IgD-negative memory B cell (primary cell): ENCODE results near the gene RNF183. TPM values are rescaled to one million over a fixed set of nuclear protein-coding genes. Genes with fewer than 3 reads are reported as not detected.
"Not testable (repeated sequence)": the region's sequence is repeated elsewhere in the genome, so short reads cannot be mapped to it uniquely, and the experiment has no call there.

Experiments
- H3K27ac Mint-ChIP-seq, 3 donors: one replicate each; pipeline ENCODE4 v1.8.0; 2020 to 2022; ENCODE audit warnings: mild to moderate bottlenecking in 3 of 3, mixed read lengths in 3 of 3, moderate library complexity in 1 of 3
- H3K27me3 Mint-ChIP-seq: one replicate; pipeline ENCODE4 v1.8.0; 2021; ENCODE audit warnings: mixed read lengths
- H3K36me3 Mint-ChIP-seq: one replicate; pipeline ENCODE4 v1.8.0; 2020; ENCODE audit warnings: mild to moderate bottlenecking, mixed read lengths
- H3K4me1 Mint-ChIP-seq, 3 donors: one replicate each; pipeline ENCODE4 v1.8.0; 2020 to 2022; ENCODE audit warnings: mixed read lengths in 3 of 3, mild to moderate bottlenecking in 1 of 3
- H3K4me3 Mint-ChIP-seq, 4 donors: one replicate each; pipeline ENCODE4 v1.8.0; 2020 to 2022; ENCODE audit warnings: mild to moderate bottlenecking in 4 of 4, mixed read lengths in 4 of 4, moderate library complexity in 3 of 4
- H3K9me3 Mint-ChIP-seq, 3 donors: one replicate each; pipeline ENCODE4 v1.8.0; 2020 to 2021; ENCODE audit warnings: mixed read lengths in 3 of 3, mild to moderate bottlenecking in 1 of 3
- polyA plus RNA-seq: library from polyadenylated mRNA; unstranded; fragments of 300-500 nt; fragmentation: Illumina TruSeq; gene quantifications from one replicate; pipeline ENCODE4 v1.2.3, GENCODE V29; 2021

The RNF183 gene
- polyA plus RNA-seq, 1 donor from 2014 or later, result not detected

DNA sequence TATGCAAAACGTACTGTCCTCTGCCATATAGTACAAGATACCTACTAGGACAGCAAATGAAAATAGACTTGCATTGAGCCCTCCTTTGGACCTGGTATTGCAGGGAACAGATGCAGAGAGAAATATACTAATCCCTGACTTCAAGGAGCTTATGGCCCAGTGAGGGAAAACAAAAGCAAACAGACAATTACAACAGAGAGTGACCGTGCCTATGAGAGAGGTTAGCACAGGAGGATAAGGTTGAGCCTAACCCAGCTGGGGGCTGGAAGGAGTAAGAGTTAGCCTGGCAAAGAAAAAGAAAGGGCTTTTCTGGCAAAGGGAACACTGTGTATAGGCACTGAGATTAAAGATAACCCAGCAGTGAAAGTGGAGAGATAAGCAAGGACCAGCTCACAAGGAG lies 33.3 kb downstream of the RNF183 start:
- H3K4me3 Mint-ChIP-seq, result peak overlapping the region in 1 of 4 donors; percentile 26
- no peaks in the 10 kb centered on the region for H3K9me3 Mint-ChIP-seq
- peaks cover 5% of the 10 kb centered on the region for H3K36me3 Mint-ChIP-seq
- H3K4me1 Mint-ChIP-seq, result peaks cover 3 to 7% (median 6%) of the 10 kb centered on the region in 3 donors
- H3K27me3 Mint-ChIP-seq, result no peaks in the 10 kb centered on the region
- no peak overlapping the region for H3K27ac Mint-ChIP-seq

GRCh38 chr9:113269355-113269754 lies 33.8 kb downstream of the RNF183 start:
- Mint-ChIP-seq H3K36me3 (peaks cover 5% of the 10 kb centered on the region), H3K27ac (no peak overlapping the region), H3K9me3 (no peaks in the 10 kb centered on the region), H3K4me1 (peaks cover 3 to 7% (median 6%) of the 10 kb centered on the region in 3 donors), H3K4me3 (no peak overlapping the region), H3K27me3 (no peaks in the 10 kb centered on the region)

DNA sequence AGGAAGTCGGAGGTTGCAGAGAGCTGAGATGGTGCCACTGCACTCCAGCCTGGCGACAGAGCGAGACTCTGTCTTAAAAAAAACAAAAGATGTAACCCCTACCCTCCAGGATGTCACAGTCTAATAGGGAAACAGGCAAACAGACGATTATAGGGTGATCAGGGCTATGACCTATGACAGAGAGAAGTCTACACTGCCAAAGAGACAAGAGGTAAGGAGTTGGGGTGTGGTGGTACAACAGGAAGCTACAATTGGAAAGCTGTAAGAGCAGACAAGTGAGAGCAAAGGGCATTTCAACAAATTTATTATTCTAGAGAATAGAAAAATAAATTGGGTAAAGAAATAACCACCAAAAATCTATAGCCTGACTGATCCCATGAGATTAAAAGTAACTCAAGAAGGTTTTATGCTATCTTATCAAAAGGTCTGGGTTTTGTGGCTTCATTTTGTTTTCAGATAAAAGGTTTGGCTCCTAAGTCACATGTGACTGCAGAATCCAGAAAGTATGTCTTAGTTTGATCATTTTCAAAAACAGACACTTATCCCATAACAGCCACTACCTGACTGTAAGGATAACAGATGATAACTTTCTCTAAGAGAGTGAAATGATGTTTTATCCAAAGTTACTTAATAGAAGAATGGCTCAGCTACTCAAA lies 35.1 kb downstream of the RNF183 start:
- Mint-ChIP-seq H3K4me3 (no peak overlapping the region), H3K4me1 (peaks cover 2 to 6% (median 3%) of the 10 kb centered on the region in 3 donors), H3K9me3 (no peaks in the 10 kb centered on the region), H3K27ac (peak overlapping the region in 1 of 3 donors; percentile 31), H3K27me3 (no peaks in the 10 kb centered on the region), H3K36me3 (peaks cover 5% of the 10 kb centered on the region)

- peaks cover 7% of the 10 kb centered on the region for H3K36me3 Mint-ChIP-seq
Observed at GRCh38 chr9:113266174-113266573, 37.0 kb downstream of the RNF183 start.

GRCh38 chr9:113261917-113262671 lies 41.1 kb downstream of the RNF183 start:
- Mint-ChIP-seq H3K36me3 (peaks cover 14% of the 10 kb centered on the region), H3K27ac (no peak overlapping the region)

More at GRCh38 chr9:113266174-113266573, 37.0 kb downstream of the RNF183 start:
- Mint-ChIP-seq H3K27me3 (no peaks in the 10 kb centered on the region), H3K4me1 (peaks cover 2 to 6% (median 3%) of the 10 kb centered on the region in 3 donors), H3K9me3 (no peaks in the 10 kb centered on the region), H3K27ac (no peak overlapping the region), H3K4me3 (no peak overlapping the region)

GRCh38 chr9:113258282-113258681 lies 44.9 kb downstream of the RNF183 start:
- Mint-ChIP-seq H3K4me1 (no peaks in the 10 kb centered on the region), H3K27me3 (no peaks in the 10 kb centered on the region), H3K27ac (no peak overlapping the region), H3K36me3 (peaks cover 12% of the 10 kb centered on the region), H3K4me3 (no peak overlapping the region), H3K9me3 (no peaks in the 10 kb centered on the region)

More at GRCh38 chr9:113261917-113262671, 41.1 kb downstream of the RNF183 start:
- Mint-ChIP-seq H3K4me1 (no peaks in the 10 kb centered on the region), H3K27me3 (no peaks in the 10 kb centered on the region), H3K9me3 (no peaks in the 10 kb centered on the region), H3K4me3 (no peak overlapping the region)

DNA sequence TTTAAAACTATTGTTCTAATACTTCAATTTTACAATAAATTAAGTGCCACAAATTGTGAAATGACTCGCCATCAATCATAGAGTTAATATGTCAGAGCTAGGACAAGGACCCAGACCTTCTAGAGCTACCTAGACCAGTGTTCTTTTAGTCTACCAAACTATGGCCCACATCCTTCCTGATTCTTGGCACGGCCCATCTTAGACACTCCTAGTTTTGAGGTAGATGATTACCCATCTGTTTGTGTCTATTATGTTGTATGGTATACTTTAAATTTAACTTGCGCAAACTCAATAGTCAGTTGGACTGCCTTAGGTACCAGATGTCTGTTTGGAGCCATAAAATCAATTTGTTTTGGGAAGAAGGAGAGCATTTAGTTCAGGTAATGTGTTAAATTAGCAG lies 45.3 kb downstream of the RNF183 start:
- Mint-ChIP-seq H3K9me3 (no peaks in the 10 kb centered on the region), H3K27me3 (no peaks in the 10 kb centered on the region), H3K4me3 (no peak overlapping the region), H3K36me3 (peaks cover 12% of the 10 kb centered on the region), H3K27ac (no peak overlapping the region), H3K4me1 (no peaks in the 10 kb centered on the region)

GRCh38 chr9:113255438-113255837 lies 47.7 kb downstream of the RNF183 start:
- Mint-ChIP-seq H3K4me1 (no peaks in the 10 kb centered on the region), H3K27ac (no peak overlapping the region), H3K36me3 (peaks cover 10% of the 10 kb centered on the region), H3K27me3 (no peaks in the 10 kb centered on the region), H3K9me3 (no peaks in the 10 kb centered on the region), H3K4me3 (peak overlapping the region in 1 of 4 donors; percentile 60)

GRCh38 chr9:113254991-113255390 lies 48.2 kb downstream of the RNF183 start:
- Mint-ChIP-seq H3K4me3 (no peak overlapping the region), H3K27me3 (no peaks in the 10 kb centered on the region), H3K36me3 (peaks cover 7% of the 10 kb centered on the region), H3K4me1 (no peaks in the 10 kb centered on the region), H3K9me3 (no peaks in the 10 kb centered on the region), H3K27ac (no peak overlapping the region)

- Mint-ChIP-seq H3K36me3 (no peaks in the 10 kb centered on the region), H3K4me1 (peaks cover 0 to 5% (median 4%) of the 10 kb centered on the region in 3 donors), H3K9me3 (no peaks in the 10 kb centered on the region), H3K27me3 (no peaks in the 10 kb centered on the region), H3K4me3 (no peak overlapping the region), H3K27ac (no peak overlapping the region)
Observed at GRCh38 chr9:113250807-113251206, 52.4 kb downstream of the RNF183 start.

GRCh38 chr9:113249661-113250060 lies 53.5 kb downstream of the RNF183 start:
- H3K9me3 Mint-ChIP-seq, H3K27ac Mint-ChIP-seq, H3K27me3 Mint-ChIP-seq, H3K36me3 Mint-ChIP-seq, H3K4me1 Mint-ChIP-seq, H3K4me3 Mint-ChIP-seq: not testable (repeated sequence)

DNA sequence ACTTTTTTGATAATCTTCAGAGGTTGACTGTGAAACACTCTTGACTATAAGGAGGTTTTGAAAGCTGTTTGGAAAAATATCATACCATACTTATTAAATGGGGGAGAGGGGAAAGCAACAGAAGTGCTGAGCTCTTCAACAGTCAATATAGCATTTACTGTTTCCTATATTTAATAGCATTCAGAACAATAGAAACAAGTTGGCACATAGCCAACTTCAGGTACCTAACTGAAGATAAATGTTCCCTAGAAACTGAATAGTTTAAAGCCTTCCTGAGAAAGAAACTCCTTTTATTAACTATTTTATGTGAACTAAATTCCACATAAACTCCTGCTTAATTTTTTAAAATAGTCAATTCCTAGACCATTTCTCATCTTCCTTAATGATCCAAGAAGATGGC lies 55.5 kb downstream of the RNF183 start:
- H3K4me3 Mint-ChIP-seq, result no peak overlapping the region
- no peak overlapping the region for H3K27ac Mint-ChIP-seq
- H3K9me3 Mint-ChIP-seq, result no peaks in the 10 kb centered on the region
- H3K36me3 Mint-ChIP-seq, result peaks cover 3% of the 10 kb centered on the region
- H3K27me3 Mint-ChIP-seq, result no peaks in the 10 kb centered on the region
- H3K4me1 Mint-ChIP-seq, result peaks cover 0 to 6% (median 4%) of the 10 kb centered on the region in 3 donors

Other genes with a start within 250 kb of the RNF183 start
- 2.5 TPM for gene ZFP37, start 246.7 kb downstream of the RNF183 start, polyA plus RNA-seq
- gene SLC31A2, start 152.4 kb downstream of the RNF183 start, polyA plus RNA-seq, result 0.85 TPM
- 16.8 TPM for gene FKBP15, start 82.1 kb downstream of the RNF183 start, polyA plus RNA-seq
- gene SLC31A1, start 81.8 kb downstream of the RNF183 start, polyA plus RNA-seq, result 1.9 TPM
- gene CDC26, start 27.8 kb downstream of the RNF183 start, polyA plus RNA-seq, result 135 TPM
- gene PRPF4, start 27.7 kb downstream of the RNF183 start, polyA plus RNA-seq, result 23.4 TPM
- gene WDR31, start 36.9 kb upstream of the RNF183 start, polyA plus RNA-seq, result 0.13 TPM
- 1.3 TPM for gene BSPRY, start 46.2 kb upstream of the RNF183 start, polyA plus RNA-seq
- 48.0 TPM for gene HDHD3, start 73.6 kb upstream of the RNF183 start, polyA plus RNA-seq
- 19.9 TPM for gene ALAD, start 97.9 kb upstream of the RNF183 start, polyA plus RNA-seq
- 83.2 TPM for gene POLE3, start 107.3 kb upstream of the RNF183 start, polyA plus RNA-seq
- not detected for gene C9orf43, start 107.4 kb upstream of the RNF183 start, polyA plus RNA-seq
- 16.2 TPM for gene RGS3, start 160.4 kb upstream of the RNF183 start, polyA plus RNA-seq